HepG2 (cell line): ENCODE results near the gene MTREX. TPM values are rescaled to one million over a fixed set of nuclear protein-coding genes. Genes with fewer than 3 reads are reported as not detected.

Source experiments
- KLF15 ChIP-seq: sonication (generic); formaldehyde crosslinking; IDR thresholded peaks from 2 replicates; pipeline ENCODE4 v1.8.1; 2023; ENCODE audit warnings: borderline replicate concordance, mild to moderate bottlenecking, inconsistent platforms, missing genetic modification reagents, mixed read lengths
- NKX3-1 ChIP-seq: sonication (generic); formaldehyde crosslinking; IDR thresholded peaks from 2 replicates; pipeline ENCODE4 v1.5.0; 2020; ENCODE audit warnings: missing genetic modification reagents
- SYNCRIP ChIP-seq: fragments of 200-400 bp; formaldehyde crosslinking; IDR thresholded peaks from 2 replicates; pipeline ENCODE4 v1.6.1; 2018; ENCODE audit warnings: mild to moderate bottlenecking, low read depth, low read length; ENCODE audit not compliant: insufficient read depth
- YEATS4 ChIP-seq: sonication (generic); formaldehyde crosslinking; IDR thresholded peaks from 2 replicates; pipeline ENCODE4 v1.4.0; 2020; ENCODE audit warnings: missing genetic modification reagents, borderline replicate concordance
- ZC3H13 ChIP-seq: sonication (generic); formaldehyde crosslinking; IDR thresholded peaks from 2 replicates; pipeline ENCODE4 v1.8.1; 2023; ENCODE audit warnings: mild to moderate bottlenecking, missing genetic modification reagents, moderate library complexity
- ZFP37 ChIP-seq: sonication (generic); formaldehyde crosslinking; IDR thresholded peaks from 2 replicates; pipeline ENCODE4 v1.4.0; 2020; ENCODE audit warnings: missing genetic modification reagents, borderline replicate concordance
- ZNF12 ChIP-seq: sonication (generic); formaldehyde crosslinking; IDR thresholded peaks from 2 replicates; pipeline ENCODE4 v1.5.0; 2020; ENCODE audit warnings: missing genetic modification reagents
- ZNF207 ChIP-seq: fragments of 450-650 bp; IDR thresholded peaks from 2 replicates; pipeline ENCODE4 v1.6.1; 2016; ENCODE audit warnings: antibody characterized with exemption, borderline replicate concordance
- ZNF34 ChIP-seq: sonication (generic); formaldehyde crosslinking; IDR thresholded peaks from 2 replicates; pipeline ENCODE4 v1.4.0; 2020; ENCODE audit warnings: mild to moderate bottlenecking, missing genetic modification reagents, borderline replicate concordance
- ZNF441 ChIP-seq: sonication (generic); formaldehyde crosslinking; IDR thresholded peaks from 2 replicates; pipeline ENCODE4 v1.7.0; 2021; ENCODE audit warnings: missing genetic modification reagents, borderline replicate concordance
- ZNF446 ChIP-seq: sonication (generic); formaldehyde crosslinking; IDR thresholded peaks from 2 replicates; pipeline ENCODE4 v1.5.0; 2020; ENCODE audit warnings: mild to moderate bottlenecking, missing genetic modification reagents
- ZNF564 ChIP-seq: sonication (generic); formaldehyde crosslinking; IDR thresholded peaks from 2 replicates; pipeline ENCODE4 v1.8.1; 2023; ENCODE audit warnings: mild to moderate bottlenecking, missing genetic modification reagents
- ZNF776 ChIP-seq: sonication (generic); formaldehyde crosslinking; IDR thresholded peaks from 2 replicates; pipeline ENCODE4 v1.4.0; 2020; ENCODE audit warnings: mild to moderate bottlenecking, missing genetic modification reagents
- ZNF879 ChIP-seq: sonication (generic); formaldehyde crosslinking; IDR thresholded peaks from 2 replicates; pipeline ENCODE4 v1.8.1; 2023; ENCODE audit warnings: missing genetic modification reagents
- polyA plus RNA-seq, 8 experiments: library from polyadenylated mRNA; depleted of rRNA in 3 of 8; stranded (reverse) in 7 of 8; unstranded in 1 of 8; fragments of >200 nt; fragmentation: Illumina TruSeq in 4 of 8; extraction: Trizol in 4 of 8; gene quantifications; 2 replicates each; pipeline versions ENCODE4 v1.2.1 to v1.2.3, GENCODE V29; 2011 to 2016; ENCODE audit warnings: low read depth in 4 of 8, missing spikeins in 1 of 8, mixed read lengths in 1 of 8; ENCODE audit not compliant: insufficient read depth in 1 of 8
- total RNA-seq, 5 experiments: library from RNA; depleted of rRNA; stranded (reverse); fragments of >200 nt; fragmentation: Illumina TruSeq; extraction: Trizol; gene quantifications; 2 replicates each; pipeline ENCODE4 v1.2.3, GENCODE V29; 2016; ENCODE audit warnings: low read depth in 1 of 5
- TF ChIP-seq, protein P1 (sequence below): sonication (generic); formaldehyde crosslinking; IDR thresholded peaks from 2 replicates; pipeline ENCODE4 v1.4.0; 2020; ENCODE audit warnings: missing genetic modification reagents, borderline replicate concordance
- TF ChIP-seq, protein P2 (sequence below): sonication (generic); formaldehyde crosslinking; IDR thresholded peaks from 2 replicates; pipeline ENCODE4 v1.8.1; 2022; ENCODE audit warnings: low read depth, mild to moderate bottlenecking, missing genetic modification reagents
- TF ChIP-seq, protein P3 (sequence below): sonication (generic); formaldehyde crosslinking; IDR thresholded peaks from 2 replicates; pipeline ENCODE4 v1.8.0; 2022; ENCODE audit warnings: missing genetic modification reagents, low read depth, mild to moderate bottlenecking, borderline replicate concordance
- TF ChIP-seq, protein P4 (sequence below): sonication (generic); formaldehyde crosslinking; IDR thresholded peaks from 2 replicates; pipeline ENCODE4 v1.4.0; 2020; ENCODE audit warnings: missing genetic modification reagents, borderline replicate concordance
- TF ChIP-seq, protein P5 (sequence below): sonication (generic); formaldehyde crosslinking; IDR thresholded peaks from 2 replicates; pipeline ENCODE4 v1.5.0; 2020; ENCODE audit warnings: missing genetic modification reagents

Gene MTREX
- total and polyA plus RNA-seq, 2 of the 13 experiments (the other 11 are each of a cell fraction or from before 2014, with no cell fraction given) = 16.4 to 91.5 TPM

DNA sequence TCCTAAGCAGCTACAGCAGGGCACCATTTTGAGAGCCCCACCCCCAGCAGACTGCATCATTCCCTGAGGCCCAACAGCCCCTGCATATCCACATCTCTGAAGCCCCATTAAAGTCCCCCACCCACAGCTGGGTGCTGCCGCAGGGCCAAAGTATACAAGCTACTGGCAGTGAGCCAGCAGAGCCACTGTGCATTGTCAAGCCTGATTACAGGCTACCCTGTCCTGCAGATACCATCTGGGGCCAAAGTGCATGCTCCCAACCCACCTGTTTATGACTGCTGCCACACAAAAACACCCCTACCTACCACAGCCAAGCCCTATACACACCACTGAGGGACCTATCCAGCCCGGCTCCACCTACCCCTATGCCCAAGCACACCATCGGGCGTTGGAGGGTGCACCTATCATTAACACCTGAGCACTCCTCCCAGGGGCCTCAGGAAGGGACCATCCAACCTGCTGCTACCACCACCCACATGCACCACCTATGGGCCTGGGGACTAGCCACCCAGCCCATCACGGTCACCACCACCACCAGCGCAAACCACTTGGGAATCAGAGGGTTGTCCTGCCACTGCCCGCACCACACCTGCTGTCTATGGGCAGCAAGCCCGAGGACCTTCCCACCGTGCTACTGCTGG is 121.9 kb downstream of the MTREX start (continued):
- TF ChIP-seq, protein P1, sequence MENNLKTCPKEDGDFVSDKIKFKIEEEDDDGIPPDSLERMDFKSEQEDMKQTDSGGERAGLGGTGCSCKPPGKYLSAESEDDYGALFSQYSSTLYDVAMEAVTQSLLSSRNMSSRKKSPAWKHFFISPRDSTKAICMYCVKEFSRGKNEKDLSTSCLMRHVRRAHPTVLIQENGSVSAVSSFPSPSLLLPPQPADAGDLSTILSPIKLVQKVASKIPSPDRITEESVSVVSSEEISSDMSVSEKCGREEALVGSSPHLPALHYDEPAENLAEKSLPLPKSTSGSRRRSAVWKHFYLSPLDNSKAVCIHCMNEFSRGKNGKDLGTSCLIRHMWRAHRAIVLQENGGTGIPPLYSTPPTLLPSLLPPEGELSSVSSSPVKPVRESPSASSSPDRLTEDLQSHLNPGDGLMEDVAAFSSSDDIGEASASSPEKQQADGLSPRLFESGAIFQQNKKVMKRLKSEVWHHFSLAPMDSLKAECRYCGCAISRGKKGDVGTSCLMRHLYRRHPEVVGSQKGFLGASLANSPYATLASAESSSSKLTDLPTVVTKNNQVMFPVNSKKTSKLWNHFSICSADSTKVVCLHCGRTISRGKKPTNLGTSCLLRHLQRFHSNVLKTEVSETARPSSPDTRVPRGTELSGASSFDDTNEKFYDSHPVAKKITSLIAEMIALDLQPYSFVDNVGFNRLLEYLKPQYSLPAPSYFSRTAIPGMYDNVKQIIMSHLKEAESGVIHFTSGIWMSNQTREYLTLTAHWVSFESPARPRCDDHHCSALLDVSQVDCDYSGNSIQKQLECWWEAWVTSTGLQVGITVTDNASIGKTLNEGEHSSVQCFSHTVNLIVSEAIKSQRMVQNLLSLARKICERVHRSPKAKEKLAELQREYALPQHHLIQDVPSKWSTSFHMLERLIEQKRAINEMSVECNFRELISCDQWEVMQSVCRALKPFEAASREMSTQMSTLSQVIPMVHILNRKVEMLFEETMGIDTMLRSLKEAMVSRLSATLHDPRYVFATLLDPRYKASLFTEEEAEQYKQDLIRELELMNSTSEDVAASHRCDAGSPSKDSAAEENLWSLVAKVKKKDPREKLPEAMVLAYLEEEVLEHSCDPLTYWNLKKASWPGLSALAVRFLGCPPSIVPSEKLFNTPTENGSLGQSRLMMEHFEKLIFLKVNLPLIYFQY (CRISPR knock-in tag) = no peak
- TF ChIP-seq KLF15 (no peak), ZNF34 (no peak), ZNF776 (CRISPR knock-in tag) (no peak), NKX3-1 (no peak), ZNF446 (no peak), ZNF564 (CRISPR knock-in tag) (no peak), ZNF12 (CRISPR knock-in tag) (peak; percentile 64), ZNF441 (CRISPR knock-in tag) (no peak), ZFP37 (CRISPR knock-in tag) (no peak), SYNCRIP (no peak), ZNF879 (CRISPR knock-in tag) (no peak), ZC3H13 (CRISPR knock-in tag) (no peak), ZNF207 (no peak), YEATS4 (no peak)
- TF ChIP-seq, protein P2, sequence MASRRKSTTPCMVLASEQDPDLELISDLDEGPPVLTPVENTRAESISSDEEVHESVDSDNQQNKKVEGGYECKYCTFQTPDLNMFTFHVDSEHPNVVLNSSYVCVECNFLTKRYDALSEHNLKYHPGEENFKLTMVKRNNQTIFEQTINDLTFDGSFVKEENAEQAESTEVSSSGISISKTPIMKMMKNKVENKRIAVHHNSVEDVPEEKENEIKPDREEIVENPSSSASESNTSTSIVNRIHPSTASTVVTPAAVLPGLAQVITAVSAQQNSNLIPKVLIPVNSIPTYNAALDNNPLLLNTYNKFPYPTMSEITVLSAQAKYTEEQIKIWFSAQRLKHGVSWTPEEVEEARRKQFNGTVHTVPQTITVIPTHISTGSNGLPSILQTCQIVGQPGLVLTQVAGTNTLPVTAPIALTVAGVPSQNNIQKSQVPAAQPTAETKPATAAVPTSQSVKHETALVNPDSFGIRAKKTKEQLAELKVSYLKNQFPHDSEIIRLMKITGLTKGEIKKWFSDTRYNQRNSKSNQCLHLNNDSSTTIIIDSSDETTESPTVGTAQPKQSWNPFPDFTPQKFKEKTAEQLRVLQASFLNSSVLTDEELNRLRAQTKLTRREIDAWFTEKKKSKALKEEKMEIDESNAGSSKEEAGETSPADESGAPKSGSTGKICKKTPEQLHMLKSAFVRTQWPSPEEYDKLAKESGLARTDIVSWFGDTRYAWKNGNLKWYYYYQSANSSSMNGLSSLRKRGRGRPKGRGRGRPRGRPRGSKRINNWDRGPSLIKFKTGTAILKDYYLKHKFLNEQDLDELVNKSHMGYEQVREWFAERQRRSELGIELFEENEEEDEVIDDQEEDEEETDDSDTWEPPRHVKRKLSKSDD (CRISPR knock-in tag) = no peak
- TF ChIP-seq, protein P3, sequence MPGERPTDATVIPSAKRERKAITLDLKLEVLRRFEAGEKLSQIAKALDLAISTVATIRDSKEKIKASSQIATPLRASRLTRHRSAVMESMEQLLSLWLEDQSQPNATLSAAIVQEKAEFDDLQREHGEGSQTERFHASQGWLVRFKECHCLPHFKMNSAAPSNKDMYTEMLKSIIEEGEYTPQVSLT = no peak
- TF ChIP-seq, protein P4, sequence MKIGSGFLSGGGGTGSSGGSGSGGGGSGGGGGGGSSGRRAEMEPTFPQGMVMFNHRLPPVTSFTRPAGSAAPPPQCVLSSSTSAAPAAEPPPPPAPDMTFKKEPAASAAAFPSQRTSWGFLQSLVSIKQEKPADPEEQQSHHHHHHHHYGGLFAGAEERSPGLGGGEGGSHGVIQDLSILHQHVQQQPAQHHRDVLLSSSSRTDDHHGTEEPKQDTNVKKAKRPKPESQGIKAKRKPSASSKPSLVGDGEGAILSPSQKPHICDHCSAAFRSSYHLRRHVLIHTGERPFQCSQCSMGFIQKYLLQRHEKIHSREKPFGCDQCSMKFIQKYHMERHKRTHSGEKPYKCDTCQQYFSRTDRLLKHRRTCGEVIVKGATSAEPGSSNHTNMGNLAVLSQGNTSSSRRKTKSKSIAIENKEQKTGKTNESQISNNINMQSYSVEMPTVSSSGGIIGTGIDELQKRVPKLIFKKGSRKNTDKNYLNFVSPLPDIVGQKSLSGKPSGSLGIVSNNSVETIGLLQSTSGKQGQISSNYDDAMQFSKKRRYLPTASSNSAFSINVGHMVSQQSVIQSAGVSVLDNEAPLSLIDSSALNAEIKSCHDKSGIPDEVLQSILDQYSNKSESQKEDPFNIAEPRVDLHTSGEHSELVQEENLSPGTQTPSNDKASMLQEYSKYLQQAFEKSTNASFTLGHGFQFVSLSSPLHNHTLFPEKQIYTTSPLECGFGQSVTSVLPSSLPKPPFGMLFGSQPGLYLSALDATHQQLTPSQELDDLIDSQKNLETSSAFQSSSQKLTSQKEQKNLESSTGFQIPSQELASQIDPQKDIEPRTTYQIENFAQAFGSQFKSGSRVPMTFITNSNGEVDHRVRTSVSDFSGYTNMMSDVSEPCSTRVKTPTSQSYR (CRISPR knock-in tag) = peak; percentile 34; the same call in 1 of the 2 replicates
- TF ChIP-seq, protein P5, sequence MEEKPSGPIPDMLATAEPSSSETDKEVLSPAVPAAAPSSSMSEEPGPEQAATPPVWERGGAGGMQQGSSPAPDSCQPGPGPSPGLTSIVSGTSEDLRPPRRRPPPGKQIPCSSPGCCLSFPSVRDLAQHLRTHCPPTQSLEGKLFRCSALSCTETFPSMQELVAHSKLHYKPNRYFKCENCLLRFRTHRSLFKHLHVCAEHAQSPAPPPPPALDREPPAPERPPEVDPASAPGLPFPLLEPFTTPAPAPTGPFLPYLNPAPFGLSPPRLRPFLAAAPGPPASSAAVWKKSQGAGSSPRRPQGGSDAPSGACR (CRISPR knock-in tag) = no peak
